PC-9 (cell line): ENCODE results near the gene SHKBP1.

Source experiments
- CTCF ChIP-seq: fragments of 200-600 bp; sonication (generic); conservative IDR thresholded peaks from 2 replicates; pipeline ENCODE4 v1.6.1; 2017; ENCODE audit warnings: mixed run types, antibody characterized with exemption, mild to moderate bottlenecking, moderate library complexity
- EZH2 ChIP-seq: fragments of 200-600 bp; sonication (generic); IDR thresholded peaks from 2 replicates; pipeline ENCODE4 v1.8.0; 2017; ENCODE audit warnings: antibody characterized with exemption, low read depth

GRCh38 chr19:40594255-40594654 lies 17.6 kb downstream of the SHKBP1 start:
- TF ChIP-seq CTCF (no peak), EZH2 (no peak)
